ENCODE data around the gene SMIM14.

The SMIM14 gene

GRCh38 chr4:39641451-39641850 is 2.8 kb upstream of the SMIM14 start:
- Histone ChIP-seq H3K27ac (ENCODE audit: low read depth, low read length) (no peak overlapping the region), H3K4me2 (ENCODE audit: low read length) (no peak overlapping the region)

GRCh38 chr4:39637586-39638353 is 895 bp downstream of the SMIM14 start:
- H3K9me2 ChIP-seq (replicated peaks; ENCODE audit: control insufficient read depth, low read length): no peaks in the 10 kb centered on the region
- peak overlapping the region; percentile 91 for H3K4me3 ChIP-seq (ENCODE audit: low read length)
- peak overlapping the region; percentile 92 for H3K4me2 ChIP-seq (ENCODE audit: low read length)
- peak overlapping the region; percentile 74 for H3K27ac ChIP-seq (ENCODE audit: low read depth, low read length)
- H3K9me3 ChIP-seq (ENCODE audit: control insufficient read depth, insufficient read depth, low read length): no peaks in the 10 kb centered on the region
- peaks cover 39% of the 10 kb centered on the region for H3F3A ChIP-seq (ENCODE audit: control insufficient read depth, insufficient read depth)
- H3K36me3 ChIP-seq (ENCODE audit: control insufficient read depth, low read length): no peaks in the 10 kb centered on the region
- H4K20me1 ChIP-seq (ENCODE audit: control insufficient read depth, insufficient read depth, low read depth, low read length): no peaks in the 10 kb centered on the region
- peaks cover 61% of the 10 kb centered on the region for H3K4me1 ChIP-seq (ENCODE audit: control insufficient read depth, low read length)
- H3K27me3 ChIP-seq (ENCODE audit: control insufficient read depth, low read length): peaks cover 6% of the 10 kb centered on the region
- H3K79me2 ChIP-seq (ENCODE audit: control insufficient read depth, low read length): peaks cover 10% of the 10 kb centered on the region
- TF ChIP-seq EZH2phosphoT487 (IDR thresholded peaks at IDR 0.05; ENCODE audit: borderline replicate concordance, low read length): no peak
- TF ChIP-seq CTCF (IDR thresholded peaks at IDR 0.05; ENCODE audit: low read depth, low read length, poor library complexity, severe bottlenecking): no peak

More at GRCh38 chr4:39641451-39641850, 2.8 kb upstream of the SMIM14 start:
- Histone ChIP-seq H4K20me1 (ENCODE audit: control insufficient read depth, insufficient read depth, low read depth, low read length) (no peaks in the 10 kb centered on the region), H3K4me1 (ENCODE audit: control insufficient read depth, low read length) (peaks cover 24% of the 10 kb centered on the region), H3K79me2 (ENCODE audit: control insufficient read depth, low read length) (peaks cover 6% of the 10 kb centered on the region), H3K9me3 (ENCODE audit: control insufficient read depth, insufficient read depth, low read length) (no peaks in the 10 kb centered on the region), H3K36me3 (ENCODE audit: control insufficient read depth, low read length) (no peaks in the 10 kb centered on the region), H3K9me2 (replicated peaks; ENCODE audit: control insufficient read depth, low read length) (no peaks in the 10 kb centered on the region), H3F3A (ENCODE audit: control insufficient read depth, insufficient read depth) (peaks cover 24% of the 10 kb centered on the region), H3K4me3 (ENCODE audit: low read length) (no peak overlapping the region), H3K27me3 (ENCODE audit: control insufficient read depth, low read length) (peaks cover 6% of the 10 kb centered on the region)
- TF ChIP-seq CTCF (IDR thresholded peaks at IDR 0.05; ENCODE audit: low read depth, low read length, poor library complexity, severe bottlenecking): no peak
- TF ChIP-seq EZH2phosphoT487 (IDR thresholded peaks at IDR 0.05; ENCODE audit: borderline replicate concordance, low read length): no peak

GRCh38 chr4:39637221-39637585 is 1.5 kb downstream of the SMIM14 start:
- Histone ChIP-seq H3K4me3 (ENCODE audit: low read length) (peak overlapping the region; percentile 91), H3K36me3 (ENCODE audit: control insufficient read depth, low read length) (no peaks in the 10 kb centered on the region), H4K20me1 (ENCODE audit: control insufficient read depth, insufficient read depth, low read depth, low read length) (no peaks in the 10 kb centered on the region), H3K79me2 (ENCODE audit: control insufficient read depth, low read length) (peaks cover 10% of the 10 kb centered on the region), H3F3A (ENCODE audit: control insufficient read depth, insufficient read depth) (peaks cover 44% of the 10 kb centered on the region), H3K27me3 (ENCODE audit: control insufficient read depth, low read length) (peaks cover 6% of the 10 kb centered on the region), H3K27ac (ENCODE audit: low read depth, low read length) (peak overlapping the region; percentile 74), H3K4me2 (ENCODE audit: low read length) (peak overlapping the region; percentile 92), H3K9me3 (ENCODE audit: control insufficient read depth, insufficient read depth, low read length) (no peaks in the 10 kb centered on the region), H3K4me1 (ENCODE audit: control insufficient read depth, low read length) (peaks cover 64% of the 10 kb centered on the region), H3K9me2 (replicated peaks; ENCODE audit: control insufficient read depth, low read length) (no peaks in the 10 kb centered on the region)
- TF ChIP-seq CTCF (IDR thresholded peaks at IDR 0.05; ENCODE audit: low read depth, low read length, poor library complexity, severe bottlenecking) (no peak), EZH2phosphoT487 (IDR thresholded peaks at IDR 0.05; ENCODE audit: borderline replicate concordance, low read length) (no peak)
